HEK293 (cell line): Measurements from ENCODE around the gene CERS5.

Experiments used
- CTCF ChIA-PET: fragments of 350-600 bp; formaldehyde crosslinking; extraction: SDS; loops from one replicate; lab custom pipeline; 2021; ENCODE audit warnings: antibody characterized with exemption; lab: Yijun Ruan, JAX
- POLR2A ChIA-PET: fragments of 300-600 bp; formaldehyde crosslinking; extraction: SDS; loops from one replicate; lab custom pipeline; 2020; ENCODE audit warnings: antibody characterized with exemption, inconsistent platforms; lab: Yijun Ruan, JAX
- H3K27ac ChIP-seq: fragments of 200-500 bp; sonication (Bioruptor generic); 2 replicates; pipeline ENCODE4 v1.5.1; 2014; ENCODE audit warnings: low read depth, low read length, control low read depth, inconsistent platforms; ENCODE audit errors: extremely low read depth
- H3K36me3 ChIP-seq, 2 experiments: fragments of 200-500 bp in 1 of 2; sonication (Bioruptor generic) in 1 of 2; 1 replicate in 1 of 2; 2 replicates in 1 of 2; pipeline ENCODE4 v1.5.1; 2014 to 2017; ENCODE audit warnings: inconsistent platforms in 2 of 2, low read length in 2 of 2; ENCODE audit not compliant: control insufficient read depth in 2 of 2, insufficient read depth in 1 of 2
- H3K4me1 ChIP-seq: fragments of 200-500 bp; sonication (Bioruptor generic); 2 replicates; pipeline ENCODE4 v1.5.1; 2014; ENCODE audit warnings: mild to moderate bottlenecking, low read length, inconsistent platforms; ENCODE audit not compliant: control insufficient read depth, insufficient read depth
- H3K4me3 ChIP-seq: 2 replicates; pipeline ENCODE4 v1.5.1; 2011; ENCODE audit warnings: low read depth, mild to moderate bottlenecking, control low read depth, low read length, moderate library complexity
- H3K9me3 ChIP-seq: fragments of 200-500 bp; sonication (Bioruptor generic); 2 replicates; pipeline ENCODE4 v1.5.1; 2014; ENCODE audit warnings: low read depth, low read length, inconsistent platforms; ENCODE audit not compliant: control insufficient read depth, insufficient read depth
- GLI2 ChIP-seq: fragments of 450-650 bp; formaldehyde crosslinking; IDR thresholded peaks from 2 replicates; pipeline ENCODE4; 2017; ENCODE audit warnings: missing biosample characterization, missing genetic modification characterization, low read depth, borderline replicate concordance
- GLI4 ChIP-seq: fragments of 450-650 bp; formaldehyde crosslinking; IDR thresholded peaks from 2 replicates; pipeline ENCODE4 v1.5.1; 2016; ENCODE audit warnings: missing biosample characterization, missing genetic modification characterization
- GLIS2 ChIP-seq: fragments of 450-650 bp; formaldehyde crosslinking; IDR thresholded peaks from 2 replicates; pipeline ENCODE4 v1.5.1; 2016; ENCODE audit warnings: missing biosample characterization, missing genetic modification characterization
- KLF8 ChIP-seq: fragments of 450-650 bp; formaldehyde crosslinking; IDR thresholded peaks from 2 replicates; pipeline ENCODE4 v1.5.1; 2016; ENCODE audit warnings: missing biosample characterization, missing genetic modification characterization
- PRDM10 ChIP-seq: fragments of 450-650 bp; formaldehyde crosslinking; IDR thresholded peaks from 2 replicates; pipeline ENCODE4 v1.5.1; 2016; ENCODE audit warnings: missing biosample characterization, missing genetic modification characterization
- SCRT1 ChIP-seq: fragments of 450-650 bp; formaldehyde crosslinking; IDR thresholded peaks from 2 replicates; pipeline ENCODE4 v1.5.1; 2016; ENCODE audit warnings: missing biosample characterization, missing genetic modification characterization, borderline replicate concordance
- SCRT2 ChIP-seq: fragments of 450-650 bp; formaldehyde crosslinking; IDR thresholded peaks from 2 replicates; pipeline ENCODE4 v1.5.1; 2016; ENCODE audit warnings: missing biosample characterization, missing genetic modification characterization
- SP7 ChIP-seq: fragments of 450-650 bp; formaldehyde crosslinking; IDR thresholded peaks from 2 replicates; pipeline ENCODE4 v1.5.1; 2016; ENCODE audit warnings: missing biosample characterization, missing genetic modification characterization
- ZNF548 ChIP-seq: fragments of 450-650 bp; formaldehyde crosslinking; IDR thresholded peaks from 2 replicates; pipeline ENCODE4 v1.5.1; 2016; ENCODE audit warnings: missing biosample characterization, missing genetic modification characterization
- ZNF768 ChIP-seq: fragments of 450-650 bp; formaldehyde crosslinking; IDR thresholded peaks from 2 replicates; pipeline ENCODE4 v1.5.1; 2018; ENCODE audit warnings: missing biosample characterization, mild to moderate bottlenecking, missing genetic modification characterization
- ZNF785 ChIP-seq: fragments of 450-650 bp; formaldehyde crosslinking; IDR thresholded peaks from 2 replicates; pipeline ENCODE4 v1.5.1; 2016; ENCODE audit warnings: missing biosample characterization, missing genetic modification characterization
- ZNF830 ChIP-seq: fragments of 450-650 bp; IDR thresholded peaks from 2 replicates; pipeline ENCODE4 v1.5.0; 2018; ENCODE audit warnings: missing biosample characterization, missing genetic modification characterization, low read depth, mild to moderate bottlenecking, moderate library complexity
- TF ChIP-seq, protein P1 (sequence below): fragments of 450-650 bp; formaldehyde crosslinking; IDR thresholded peaks from 2 replicates; pipeline ENCODE4 v1.5.1; 2016; ENCODE audit warnings: missing biosample characterization, missing genetic modification characterization, low read depth
- TF ChIP-seq, protein P2 (sequence below): fragments of 450-650 bp; formaldehyde crosslinking; IDR thresholded peaks from 2 replicates; pipeline ENCODE4 v1.5.1; 2016; ENCODE audit warnings: missing biosample characterization, missing genetic modification characterization
- TF ChIP-seq, protein P3 (sequence below): fragments of 450-650 bp; formaldehyde crosslinking; IDR thresholded peaks from 2 replicates; pipeline ENCODE4 v1.5.1; 2017; ENCODE audit warnings: missing biosample characterization, missing genetic modification characterization
- TF ChIP-seq, protein P4 (sequence below): fragments of 450-650 bp; formaldehyde crosslinking; IDR thresholded peaks from 2 replicates; pipeline ENCODE4 v1.5.1; 2016; ENCODE audit warnings: missing biosample characterization, missing genetic modification characterization, borderline replicate concordance

Gene CERS5

DNA sequence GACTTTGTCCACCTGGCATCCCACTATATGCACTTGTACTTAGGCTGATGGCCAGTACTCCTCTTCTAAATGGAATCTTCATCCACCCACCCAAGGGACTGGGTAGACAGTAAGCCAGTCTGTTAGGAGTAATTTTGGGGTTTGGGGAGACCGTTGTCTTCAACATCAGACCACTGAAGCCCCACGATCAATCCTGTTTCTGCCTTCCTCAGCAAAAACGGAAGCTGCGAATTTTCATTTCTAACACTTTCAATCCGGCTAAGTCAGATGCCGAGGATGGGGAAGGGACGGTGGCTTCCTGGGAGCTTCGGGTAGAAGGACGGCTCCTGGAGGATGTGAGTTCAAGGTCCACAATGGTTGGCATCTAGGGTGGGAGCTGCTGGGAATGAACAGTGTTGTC, 80.0 kb downstream of the CERS5 start:
- H3K4me1 ChIP-seq, result no peaks in the 10 kb centered on the region
- peaks cover 46 to 59% of the 10 kb centered on the region in 2 experiments for H3K36me3 ChIP-seq
- POLR2A ChIA-PET, result interaction anchor here (1.0 to 1.2 kb wide), 2 partner anchors 9 to 25 kb away, joined by 3 to 4 read pairs; partner anchors contain the start of gene COX14
- CTCF ChIA-PET, result interaction anchor here (0.6 to 3.3 kb wide), 11 partner anchors 10 to 1220 kb away, joined by 3 to 24 read pairs (median 7); partner anchors contain the start of gene GPD1
- TF ChIP-seq ZNF830 (tag by site-specific recombination) (no peak), SP7 (tag by site-specific recombination) (no peak), KLF8 (no peak), SCRT1 (no peak), ZNF785 (no peak), GLI2 (tag by site-specific recombination) (no peak), GLIS2 (tag by site-specific recombination) (no peak), ZNF548 (tag by site-specific recombination) (no peak), ZNF768 (no peak), GLI4 (tag by site-specific recombination) (no peak)
- TF ChIP-seq, protein P1, sequence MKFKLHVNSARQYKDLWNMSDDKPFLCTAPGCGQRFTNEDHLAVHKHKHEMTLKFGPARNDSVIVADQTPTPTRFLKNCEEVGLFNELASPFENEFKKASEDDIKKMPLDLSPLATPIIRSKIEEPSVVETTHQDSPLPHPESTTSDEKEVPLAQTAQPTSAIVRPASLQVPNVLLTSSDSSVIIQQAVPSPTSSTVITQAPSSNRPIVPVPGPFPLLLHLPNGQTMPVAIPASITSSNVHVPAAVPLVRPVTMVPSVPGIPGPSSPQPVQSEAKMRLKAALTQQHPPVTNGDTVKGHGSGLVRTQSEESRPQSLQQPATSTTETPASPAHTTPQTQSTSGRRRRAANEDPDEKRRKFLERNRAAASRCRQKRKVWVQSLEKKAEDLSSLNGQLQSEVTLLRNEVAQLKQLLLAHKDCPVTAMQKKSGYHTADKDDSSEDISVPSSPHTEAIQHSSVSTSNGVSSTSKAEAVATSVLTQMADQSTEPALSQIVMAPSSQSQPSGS, result no peak
- TF ChIP-seq, protein P2, sequence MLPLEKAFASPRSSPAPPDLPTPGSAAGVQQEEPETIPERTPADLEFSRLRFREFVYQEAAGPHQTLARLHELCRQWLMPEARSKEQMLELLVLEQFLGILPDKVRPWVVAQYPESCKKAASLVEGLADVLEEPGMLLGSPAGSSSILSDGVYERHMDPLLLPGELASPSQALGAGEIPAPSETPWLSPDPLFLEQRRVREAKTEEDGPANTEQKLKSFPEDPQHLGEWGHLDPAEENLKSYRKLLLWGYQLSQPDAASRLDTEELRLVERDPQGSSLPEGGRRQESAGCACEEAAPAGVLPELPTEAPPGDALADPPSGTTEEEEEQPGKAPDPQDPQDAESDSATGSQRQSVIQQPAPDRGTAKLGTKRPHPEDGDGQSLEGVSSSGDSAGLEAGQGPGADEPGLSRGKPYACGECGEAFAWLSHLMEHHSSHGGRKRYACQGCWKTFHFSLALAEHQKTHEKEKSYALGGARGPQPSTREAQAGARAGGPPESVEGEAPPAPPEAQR (tag by site-specific recombination), result no peak
- TF ChIP-seq, protein P3, sequence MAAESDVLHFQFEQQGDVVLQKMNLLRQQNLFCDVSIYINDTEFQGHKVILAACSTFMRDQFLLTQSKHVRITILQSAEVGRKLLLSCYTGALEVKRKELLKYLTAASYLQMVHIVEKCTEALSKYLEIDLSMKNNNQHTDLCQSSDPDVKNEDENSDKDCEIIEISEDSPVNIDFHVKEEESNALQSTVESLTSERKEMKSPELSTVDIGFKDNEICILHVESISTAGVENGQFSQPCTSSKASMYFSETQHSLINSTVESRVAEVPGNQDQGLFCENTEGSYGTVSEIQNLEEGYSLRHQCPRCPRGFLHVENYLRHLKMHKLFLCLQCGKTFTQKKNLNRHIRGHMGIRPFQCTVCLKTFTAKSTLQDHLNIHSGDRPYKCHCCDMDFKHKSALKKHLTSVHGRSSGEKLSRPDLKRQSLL (tag by site-specific recombination), result no peak
- TF ChIP-seq, protein P4, sequence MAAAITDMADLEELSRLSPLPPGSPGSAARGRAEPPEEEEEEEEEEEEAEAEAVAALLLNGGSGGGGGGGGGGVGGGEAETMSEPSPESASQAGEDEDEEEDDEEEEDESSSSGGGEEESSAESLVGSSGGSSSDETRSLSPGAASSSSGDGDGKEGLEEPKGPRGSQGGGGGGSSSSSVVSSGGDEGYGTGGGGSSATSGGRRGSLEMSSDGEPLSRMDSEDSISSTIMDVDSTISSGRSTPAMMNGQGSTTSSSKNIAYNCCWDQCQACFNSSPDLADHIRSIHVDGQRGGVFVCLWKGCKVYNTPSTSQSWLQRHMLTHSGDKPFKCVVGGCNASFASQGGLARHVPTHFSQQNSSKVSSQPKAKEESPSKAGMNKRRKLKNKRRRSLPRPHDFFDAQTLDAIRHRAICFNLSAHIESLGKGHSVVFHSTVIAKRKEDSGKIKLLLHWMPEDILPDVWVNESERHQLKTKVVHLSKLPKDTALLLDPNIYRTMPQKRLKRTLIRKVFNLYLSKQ (tag by site-specific recombination), result no peak
- no peak overlapping the region for H3K4me3 ChIP-seq
- no peaks in the 10 kb centered on the region for H3K9me3 ChIP-seq
- no peak overlapping the region for H3K27ac ChIP-seq

DNA sequence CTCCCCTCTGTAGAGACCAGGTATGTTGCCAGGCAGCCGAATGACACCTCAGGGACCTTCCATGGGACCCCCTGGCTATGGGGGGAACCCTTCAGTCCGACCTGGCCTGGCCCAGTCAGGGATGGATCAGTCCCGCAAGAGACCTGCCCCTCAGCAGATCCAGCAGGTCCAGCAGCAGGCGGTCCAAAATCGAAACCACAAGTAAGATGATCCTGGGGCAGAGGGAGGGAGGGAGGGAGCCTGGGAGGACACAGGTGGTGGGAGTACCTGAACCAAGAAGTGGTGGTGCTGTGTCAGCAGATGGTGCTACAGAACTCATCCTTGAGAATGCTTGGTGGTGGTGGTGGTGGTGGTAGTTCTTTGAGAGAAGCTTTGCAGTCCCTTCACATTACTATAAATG, 81.0 kb downstream of the CERS5 start:
- peak overlapping the region; percentile 60 for H3K27ac ChIP-seq
- TF ChIP-seq PRDM10, result peak; percentile 37; the same call in 1 of the 2 replicates
- TF ChIP-seq SCRT2 (tag by site-specific recombination), result peak; percentile 38; the same call in 1 of the 2 replicates
- TF ChIP-seq SP7 (tag by site-specific recombination), result no peak
- TF ChIP-seq, all 188 proteins: peak for 2
- Histone ChIP-seq H3K9me3 (no peaks in the 10 kb centered on the region), H3K36me3 (peaks cover 35 to 50% of the 10 kb centered on the region in 2 experiments), H3K4me1 (no peaks in the 10 kb centered on the region), H3K4me3 (peak overlapping the region; percentile 75)
- CTCF ChIA-PET, result interaction anchor here (0.6 to 2.6 kb wide), 5 partner anchors 9 to 442 kb away, joined by 3 to 34 read pairs (median 5); partner anchors contain the start of gene COX14
- POLR2A ChIA-PET, result interaction anchor here (0.6 to 2.9 kb wide), 4 partner anchors 10 to 1066 kb away, joined by 3 to 68 read pairs (median 7); partner anchors contain the start of gene COX14
